Measurements from ENCODE around the gene DOCK11. TPM values are rescaled to one million over a fixed set of nuclear protein-coding genes. Genes with fewer than 3 reads are reported as not detected.
A peak's percentile ranks its signal among the peaks of the same experiment; 100 is the strongest.
"Not testable (repeated sequence)": the region's sequence is repeated elsewhere in the genome, so short reads cannot be mapped to it uniquely, and the experiment has no call there.

Gene DOCK11
- total and polyA plus RNA-seq, 2 donors (not counting 1 experiment from before 2014, with no cell fraction given) = 31.0 to 83.5 TPM

GRCh38 chrX:118714521-118714920 is 218.9 kb downstream of the DOCK11 start:
- CTCF ChIA-PET = no interaction called here
- peak overlapping the region; percentile 32 for H3K27ac Mint-ChIP-seq
- peaks cover 36% of the 10 kb centered on the region for H3K4me1 Mint-ChIP-seq
- H3K9me3 Mint-ChIP-seq (ENCODE audit: insufficient read depth) = no peaks in the 10 kb centered on the region
- Histone ChIP-seq H3K9ac (ENCODE audit: low read length) (no peak overlapping the region), H3K36me3 (replicated peaks in 1 of 2; ENCODE audit: control extremely low read depth in 1 of 2, control insufficient read depth in 1 of 2, extremely low read depth in 1 of 2, insufficient read depth in 2 of 2, low read length in 1 of 2) (no peaks in the 10 kb centered on the region), H3K27ac (ENCODE audit: low read length in 2 of 2) (no peak overlapping the region), H3K27me3 (replicated peaks in 1 of 4; ENCODE audit: control extremely low read depth in 1 of 4, control insufficient read depth in 3 of 4, insufficient read depth in 4 of 4, low read length in 3 of 4) (no peaks in the 10 kb centered on the region), H2AFZ (ENCODE audit: insufficient read depth, low read depth, low read length, poor library complexity, severe bottlenecking) (no peak overlapping the region), H3K4me1 (ENCODE audit: control insufficient read depth in 2 of 2, insufficient read depth in 2 of 2, low read length in 2 of 2) (peaks cover 23 to 26% of the 10 kb centered on the region in 2 donors), H3K9me3 (ENCODE audit: control extremely low read depth in 1 of 3, control insufficient read depth in 2 of 3, insufficient read depth in 1 of 3, low read length in 2 of 3) (no peaks in the 10 kb centered on the region), H3K79me2 (ENCODE audit: control insufficient read depth, insufficient read depth, low read length) (no peaks in the 10 kb centered on the region), H3K4me2 (replicated peaks; ENCODE audit: low read depth, low read length, poor library complexity, severe bottlenecking) (no peak overlapping the region), H4K20me1 (ENCODE audit: control insufficient read depth, insufficient read depth, low read length, poor library complexity, severe bottlenecking) (no peaks in the 10 kb centered on the region), H3K4me3 (ENCODE audit: control extremely low read depth in 1 of 5, extremely low read depth in 1 of 5, insufficient read depth in 1 of 5, low read depth in 2 of 5, low read length in 4 of 5) (no peak overlapping the region)
- no peaks in the 10 kb centered on the region for H3K27me3 Mint-ChIP-seq
- ATAC-seq (ENCODE audit: low read depth) = no peak
- no CpG with 5 or more reads among the region's 1 CpG for WGBS (ENCODE audit: insufficient coverage)
- POLR2A ChIA-PET = interaction anchor here (1.1 kb wide), 1 partner anchor 14 kb away, joined by 6 read pairs; no protein-coding TSS in a partner anchor
- TF ChIP-seq CTCF (IDR thresholded peaks at IDR 0.05) (no peak), EZH2 (IDR thresholded peaks at IDR 0.05; ENCODE audit: borderline replicate concordance, insufficient read depth, low read depth, low read length, poor library complexity, severe bottlenecking) (no peak)
- H3K4me3 Mint-ChIP-seq = no peak overlapping the region
- intact Hi-C loops (cut with micrococcal nuclease) = no loop called here
- DNase-seq = no peak

- H3K27ac ChIP-seq (ENCODE audit: low read length in 2 of 2); H3K9me3 ChIP-seq (ENCODE audit: control extremely low read depth in 1 of 3, control insufficient read depth in 2 of 3, insufficient read depth in 1 of 3, low read length in 2 of 3); H3K4me2 ChIP-seq (replicated peaks; ENCODE audit: low read depth, low read length, poor library complexity, severe bottlenecking); H2AFZ ChIP-seq (ENCODE audit: insufficient read depth, low read depth, low read length, poor library complexity, severe bottlenecking); intact Hi-C loops (cut with micrococcal nuclease); H3K4me3 ChIP-seq (ENCODE audit: control extremely low read depth in 1 of 5, extremely low read depth in 1 of 5, insufficient read depth in 1 of 5, low read depth in 2 of 5, low read length in 4 of 5); H3K9ac ChIP-seq (ENCODE audit: low read length); H3K9me3 Mint-ChIP-seq (ENCODE audit: insufficient read depth); H4K20me1 ChIP-seq (ENCODE audit: control insufficient read depth, insufficient read depth, low read length, poor library complexity, severe bottlenecking); DNase-seq; H3K27me3 Mint-ChIP-seq; CTCF ChIA-PET; ATAC-seq (ENCODE audit: low read depth); H3K79me2 ChIP-seq (ENCODE audit: control insufficient read depth, insufficient read depth, low read length); H3K36me3 ChIP-seq (replicated peaks in 1 of 2; ENCODE audit: control extremely low read depth in 1 of 2, control insufficient read depth in 1 of 2, extremely low read depth in 1 of 2, insufficient read depth in 2 of 2, low read length in 1 of 2); POLR2A ChIA-PET; H3K27me3 ChIP-seq (replicated peaks in 1 of 4; ENCODE audit: control extremely low read depth in 1 of 4, control insufficient read depth in 3 of 4, insufficient read depth in 4 of 4, low read length in 3 of 4): not testable (repeated sequence)
- peak overlapping the region; percentile 46 for H3K27ac Mint-ChIP-seq
- H3K4me3 Mint-ChIP-seq = peak overlapping the region; percentile 34
- WGBS (ENCODE audit: insufficient coverage) = no CpG with 5 or more reads among the region's 14 CpGs
- peaks cover 42% of the 10 kb centered on the region for H3K4me1 Mint-ChIP-seq
- H3K4me1 ChIP-seq (ENCODE audit: control insufficient read depth in 2 of 2, insufficient read depth in 2 of 2, low read length in 2 of 2) = peaks cover 36 to 40% of the 10 kb centered on the region in 2 donors
Observed at GRCh38 chrX:118715917-118716316, 220.3 kb downstream of the DOCK11 start.

GRCh38 chrX:118716833-118717232 is 221.2 kb downstream of the DOCK11 start:
- peaks cover 47% of the 10 kb centered on the region for H3K4me1 Mint-ChIP-seq
- ATAC-seq (ENCODE audit: low read depth); DNase-seq; H3K27ac ChIP-seq (ENCODE audit: low read length in 2 of 2); H3K79me2 ChIP-seq (ENCODE audit: control insufficient read depth, insufficient read depth, low read length); H2AFZ ChIP-seq (ENCODE audit: insufficient read depth, low read depth, low read length, poor library complexity, severe bottlenecking); H3K4me3 Mint-ChIP-seq; H3K9me3 Mint-ChIP-seq (ENCODE audit: insufficient read depth); H3K36me3 ChIP-seq (replicated peaks in 1 of 2; ENCODE audit: control extremely low read depth in 1 of 2, control insufficient read depth in 1 of 2, extremely low read depth in 1 of 2, insufficient read depth in 2 of 2, low read length in 1 of 2); H3K9ac ChIP-seq (ENCODE audit: low read length); H3K4me2 ChIP-seq (replicated peaks; ENCODE audit: low read depth, low read length, poor library complexity, severe bottlenecking); POLR2A ChIA-PET; CTCF ChIA-PET; H3K9me3 ChIP-seq (ENCODE audit: control extremely low read depth in 1 of 3, control insufficient read depth in 2 of 3, insufficient read depth in 1 of 3, low read length in 2 of 3); intact Hi-C loops (cut with micrococcal nuclease); H4K20me1 ChIP-seq (ENCODE audit: control insufficient read depth, insufficient read depth, low read length, poor library complexity, severe bottlenecking); H3K27me3 Mint-ChIP-seq; H3K27me3 ChIP-seq (replicated peaks in 1 of 4; ENCODE audit: control extremely low read depth in 1 of 4, control insufficient read depth in 3 of 4, insufficient read depth in 4 of 4, low read length in 3 of 4); H3K27ac Mint-ChIP-seq; H3K4me3 ChIP-seq (ENCODE audit: control extremely low read depth in 1 of 5, extremely low read depth in 1 of 5, insufficient read depth in 1 of 5, low read depth in 2 of 5, low read length in 4 of 5): not testable (repeated sequence)
- peaks cover 40 to 43% of the 10 kb centered on the region in 2 donors for H3K4me1 ChIP-seq (ENCODE audit: control insufficient read depth in 2 of 2, insufficient read depth in 2 of 2, low read length in 2 of 2)
- 99% methylated on average over 19 of the region's 28 CpGs for WGBS (ENCODE audit: insufficient coverage)
